Activated T-cell treated with anti-CD3 and anti-CD28 coated beads, Interleukin-2, amount 50 U/mL, for 24 hours (primary cell): Measurements from ENCODE around the gene GJB3.
A peak's percentile ranks its signal among the peaks of the same experiment; 100 is the strongest.
"Not testable (repeated sequence)": the region's sequence is repeated elsewhere in the genome, so short reads cannot be mapped to it uniquely, and the experiment has no call there.

Experiments used
- DNase-seq: peaks from one replicate; pipeline ENCODE4 v3.0.0-alpha.2; 2020
- H3K27ac Mint-ChIP-seq: 2 replicates; pipeline ENCODE4 v1.8.0; 2020; ENCODE audit warnings: mild to moderate bottlenecking, mixed read lengths
- H3K27me3 Mint-ChIP-seq: 2 replicates; pipeline ENCODE4 v1.8.0; 2020; ENCODE audit warnings: mixed read lengths
- H3K36me3 Mint-ChIP-seq: 2 replicates; pipeline ENCODE4 v1.8.0; 2020; ENCODE audit warnings: low read depth, mixed read lengths
- H3K4me1 Mint-ChIP-seq: 2 replicates; pipeline ENCODE4 v1.8.0; 2020; ENCODE audit warnings: low read depth, mixed read lengths
- H3K4me3 Mint-ChIP-seq: 2 replicates; pipeline ENCODE4 v1.8.0; 2020; ENCODE audit warnings: mild to moderate bottlenecking, moderate library complexity, mixed read lengths
- H3K9me3 Mint-ChIP-seq: 2 replicates; pipeline ENCODE4 v1.8.0; 2020; ENCODE audit warnings: mixed read lengths

Gene GJB3

GRCh38 chr1:34781071-34781843 is at the start of gene GJB3:
GJB3 (plus strand) TSS chr1:34781214; CDS start chr1:34784763, 3,549 bp downstream.
- no peak within 1 kb of the TSS for H3K27ac Mint-ChIP-seq
- no peak for DNase-seq
- H3K9me3 Mint-ChIP-seq, result no peaks in the 10 kb centered on the region
- peaks cover 3% of the 10 kb centered on the region for H3K4me1 Mint-ChIP-seq
- H3K4me3 Mint-ChIP-seq, result peak within 1 kb of the TSS; percentile 40
- peaks cover 74% of the 10 kb centered on the region for H3K27me3 Mint-ChIP-seq
- H3K36me3 Mint-ChIP-seq, result no peaks in the 10 kb centered on the region

- H3K9me3 Mint-ChIP-seq, H3K27ac Mint-ChIP-seq, H3K27me3 Mint-ChIP-seq, H3K36me3 Mint-ChIP-seq, H3K4me3 Mint-ChIP-seq, H3K4me1 Mint-ChIP-seq, DNase-seq: not testable (repeated sequence)
Measured at GRCh38 chr1:34732831-34733230, 48.2 kb upstream of the GJB3 start.

GRCh38 chr1:34736692-34737091 is 44.3 kb upstream of the GJB3 start:
- Mint-ChIP-seq H3K4me1 (no peaks in the 10 kb centered on the region), H3K27ac (no peak overlapping the region), H3K4me3 (no peak overlapping the region), H3K36me3 (no peaks in the 10 kb centered on the region), H3K27me3 (peaks cover 5% of the 10 kb centered on the region), H3K9me3 (no peaks in the 10 kb centered on the region)
- no peak for DNase-seq

GRCh38 chr1:34737236-34737635 is 43.8 kb upstream of the GJB3 start:
- H3K27me3 Mint-ChIP-seq, H3K36me3 Mint-ChIP-seq, H3K4me1 Mint-ChIP-seq, H3K4me3 Mint-ChIP-seq, DNase-seq, H3K9me3 Mint-ChIP-seq, H3K27ac Mint-ChIP-seq: not testable (repeated sequence)

GRCh38 chr1:34739613-34740012 is 41.4 kb upstream of the GJB3 start:
- Mint-ChIP-seq H3K4me3 (no peak overlapping the region), H3K27ac (no peak overlapping the region), H3K27me3 (peaks cover 5% of the 10 kb centered on the region), H3K9me3 (no peaks in the 10 kb centered on the region), H3K4me1 (no peaks in the 10 kb centered on the region), H3K36me3 (no peaks in the 10 kb centered on the region)
- no peak for DNase-seq

GRCh38 chr1:34740161-34740868 is 40.7 kb upstream of the GJB3 start:
- Mint-ChIP-seq H3K4me1 (no peaks in the 10 kb centered on the region), H3K4me3 (no peak overlapping the region), H3K27ac (no peak overlapping the region), H3K36me3 (no peaks in the 10 kb centered on the region), H3K9me3 (no peaks in the 10 kb centered on the region), H3K27me3 (peaks cover 5% of the 10 kb centered on the region)
- no peak for DNase-seq

- Mint-ChIP-seq H3K27me3 (peaks cover 5% of the 10 kb centered on the region), H3K36me3 (no peaks in the 10 kb centered on the region), H3K4me3 (no peak overlapping the region), H3K4me1 (no peaks in the 10 kb centered on the region), H3K27ac (no peak overlapping the region), H3K9me3 (no peaks in the 10 kb centered on the region)
- peak; percentile 88 for DNase-seq
Measured at GRCh38 chr1:34742667-34743270, 38.2 kb upstream of the GJB3 start.

GRCh38 chr1:34743775-34744174 is 37.2 kb upstream of the GJB3 start:
- Mint-ChIP-seq H3K27me3 (peaks cover 5% of the 10 kb centered on the region), H3K4me1 (no peaks in the 10 kb centered on the region), H3K9me3 (no peaks in the 10 kb centered on the region)

GRCh38 chr1:34744851-34745250 is 36.2 kb upstream of the GJB3 start:
- DNase-seq, result no peak
- Mint-ChIP-seq H3K27me3 (peaks cover 5% of the 10 kb centered on the region), H3K27ac (no peak overlapping the region)

More at GRCh38 chr1:34743775-34744174, 37.2 kb upstream of the GJB3 start:
- no peak overlapping the region for H3K27ac Mint-ChIP-seq
- DNase-seq, result no peak
- H3K4me3 Mint-ChIP-seq, result no peak overlapping the region
- H3K36me3 Mint-ChIP-seq, result no peaks in the 10 kb centered on the region

GRCh38 chr1:34745666-34746065 is 35.3 kb upstream of the GJB3 start:
- DNase-seq, result no peak
- Mint-ChIP-seq H3K4me3 (no peak overlapping the region), H3K9me3 (no peaks in the 10 kb centered on the region)

More at GRCh38 chr1:34744851-34745250, 36.2 kb upstream of the GJB3 start:
- Mint-ChIP-seq H3K9me3 (no peaks in the 10 kb centered on the region), H3K4me1 (no peaks in the 10 kb centered on the region), H3K36me3 (no peaks in the 10 kb centered on the region), H3K4me3 (no peak overlapping the region)

GRCh38 chr1:34746101-34746500 is 34.9 kb upstream of the GJB3 start:
- Mint-ChIP-seq H3K4me3 (no peak overlapping the region), H3K27ac (no peak overlapping the region), H3K36me3 (no peaks in the 10 kb centered on the region), H3K9me3 (no peaks in the 10 kb centered on the region), H3K4me1 (no peaks in the 10 kb centered on the region), H3K27me3 (no peaks in the 10 kb centered on the region)
- no peak for DNase-seq

More at GRCh38 chr1:34745666-34746065, 35.3 kb upstream of the GJB3 start:
- H3K4me1 Mint-ChIP-seq, result no peaks in the 10 kb centered on the region
- H3K36me3 Mint-ChIP-seq, result no peaks in the 10 kb centered on the region
- H3K27me3 Mint-ChIP-seq, result no peaks in the 10 kb centered on the region
- H3K27ac Mint-ChIP-seq, result no peak overlapping the region

GRCh38 chr1:34746785-34747637 is 34.0 kb upstream of the GJB3 start:
- Mint-ChIP-seq H3K4me3 (no peak overlapping the region), H3K27me3 (no peaks in the 10 kb centered on the region), H3K27ac (no peak overlapping the region), H3K9me3 (no peaks in the 10 kb centered on the region), H3K36me3 (no peaks in the 10 kb centered on the region), H3K4me1 (no peaks in the 10 kb centered on the region)
- no peak for DNase-seq

GRCh38 chr1:34747638-34747941 is 33.4 kb upstream of the GJB3 start:
- no peak overlapping the region for H3K4me3 Mint-ChIP-seq
- H3K27ac Mint-ChIP-seq, result no peak overlapping the region
- no peaks in the 10 kb centered on the region for H3K4me1 Mint-ChIP-seq
- H3K36me3 Mint-ChIP-seq, result no peaks in the 10 kb centered on the region
- no peaks in the 10 kb centered on the region for H3K9me3 Mint-ChIP-seq
- no peak for DNase-seq
- H3K27me3 Mint-ChIP-seq, result no peaks in the 10 kb centered on the region

GRCh38 chr1:34749992-34750391 is 31.0 kb upstream of the GJB3 start:
- no peaks in the 10 kb centered on the region for H3K36me3 Mint-ChIP-seq
- no peaks in the 10 kb centered on the region for H3K4me1 Mint-ChIP-seq
- no peaks in the 10 kb centered on the region for H3K27me3 Mint-ChIP-seq
- DNase-seq, result no peak
- no peak overlapping the region for H3K4me3 Mint-ChIP-seq
- no peaks in the 10 kb centered on the region for H3K9me3 Mint-ChIP-seq
- H3K27ac Mint-ChIP-seq, result no peak overlapping the region
